ENCODE measurements around the gene SPEN. TPM values are rescaled to one million over a fixed set of nuclear protein-coding genes. Genes with fewer than 3 reads are reported as not detected.

SPEN gene
- total and polyA plus RNA-seq, 12 donors = 16.4 to 51.2 (median 30.7) TPM

DNA sequence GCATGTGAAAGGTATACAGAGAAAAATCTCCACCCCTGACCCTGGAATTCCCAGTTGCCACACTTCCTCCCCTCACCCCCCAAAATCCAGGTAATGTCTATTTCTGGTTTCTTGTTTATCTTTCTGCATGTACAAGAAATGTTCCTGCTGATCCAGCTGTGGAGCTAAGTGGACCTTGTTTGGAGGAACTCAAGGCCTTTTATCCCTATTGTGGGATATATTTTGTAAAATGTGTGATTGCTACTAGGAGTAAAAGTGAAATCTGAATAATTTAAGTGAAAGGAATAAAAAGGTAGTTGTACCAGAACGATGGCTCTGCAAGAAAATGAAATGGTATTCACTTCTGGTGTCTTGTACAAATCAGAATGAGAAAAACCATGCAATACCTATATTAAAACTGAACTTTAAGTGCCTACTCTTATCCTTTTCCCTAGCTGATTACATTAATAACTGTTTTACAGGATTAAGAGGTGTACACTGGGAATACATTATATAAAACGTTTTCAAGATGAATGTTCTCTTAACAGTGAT is 3.0 kb downstream of the SPEN start:
- Histone ChIP-seq H3K9me3 (replicated peaks in 1 of 3) (no peaks in the 10 kb centered on the region), H3K27ac (peak overlapping the region in 2 of 5 donors; percentile 97 to 98), H3K27me3 (no peaks in the 10 kb centered on the region), H3K4me1 (replicated peaks in 1 of 2) (peaks cover 24 to 53% of the 10 kb centered on the region in 2 donors), H3K4me3 (peak overlapping the region in 1 of 4 donors; percentile 96), H3K36me3 (replicated peaks in 1 of 2) (no peaks in the 10 kb centered on the region)
- TF ChIP-seq POLR2A (IDR thresholded peaks at IDR 0.05) = no peak
- TF ChIP-seq, protein P1, sequence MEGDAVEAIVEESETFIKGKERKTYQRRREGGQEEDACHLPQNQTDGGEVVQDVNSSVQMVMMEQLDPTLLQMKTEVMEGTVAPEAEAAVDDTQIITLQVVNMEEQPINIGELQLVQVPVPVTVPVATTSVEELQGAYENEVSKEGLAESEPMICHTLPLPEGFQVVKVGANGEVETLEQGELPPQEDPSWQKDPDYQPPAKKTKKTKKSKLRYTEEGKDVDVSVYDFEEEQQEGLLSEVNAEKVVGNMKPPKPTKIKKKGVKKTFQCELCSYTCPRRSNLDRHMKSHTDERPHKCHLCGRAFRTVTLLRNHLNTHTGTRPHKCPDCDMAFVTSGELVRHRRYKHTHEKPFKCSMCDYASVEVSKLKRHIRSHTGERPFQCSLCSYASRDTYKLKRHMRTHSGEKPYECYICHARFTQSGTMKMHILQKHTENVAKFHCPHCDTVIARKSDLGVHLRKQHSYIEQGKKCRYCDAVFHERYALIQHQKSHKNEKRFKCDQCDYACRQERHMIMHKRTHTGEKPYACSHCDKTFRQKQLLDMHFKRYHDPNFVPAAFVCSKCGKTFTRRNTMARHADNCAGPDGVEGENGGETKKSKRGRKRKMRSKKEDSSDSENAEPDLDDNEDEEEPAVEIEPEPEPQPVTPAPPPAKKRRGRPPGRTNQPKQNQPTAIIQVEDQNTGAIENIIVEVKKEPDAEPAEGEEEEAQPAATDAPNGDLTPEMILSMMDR (IDR thresholded peaks at IDR 0.05) = no peak
- intact Hi-C loops (cut with DNase I) = no loop called here
- WGBS, 4 donors = 6 to 17% (median 12%) methylated on average over 2 of the region's 2 CpGs
- peak in 2 of 7 donors; percentile 11 to 16 for DNase-seq

DNA sequence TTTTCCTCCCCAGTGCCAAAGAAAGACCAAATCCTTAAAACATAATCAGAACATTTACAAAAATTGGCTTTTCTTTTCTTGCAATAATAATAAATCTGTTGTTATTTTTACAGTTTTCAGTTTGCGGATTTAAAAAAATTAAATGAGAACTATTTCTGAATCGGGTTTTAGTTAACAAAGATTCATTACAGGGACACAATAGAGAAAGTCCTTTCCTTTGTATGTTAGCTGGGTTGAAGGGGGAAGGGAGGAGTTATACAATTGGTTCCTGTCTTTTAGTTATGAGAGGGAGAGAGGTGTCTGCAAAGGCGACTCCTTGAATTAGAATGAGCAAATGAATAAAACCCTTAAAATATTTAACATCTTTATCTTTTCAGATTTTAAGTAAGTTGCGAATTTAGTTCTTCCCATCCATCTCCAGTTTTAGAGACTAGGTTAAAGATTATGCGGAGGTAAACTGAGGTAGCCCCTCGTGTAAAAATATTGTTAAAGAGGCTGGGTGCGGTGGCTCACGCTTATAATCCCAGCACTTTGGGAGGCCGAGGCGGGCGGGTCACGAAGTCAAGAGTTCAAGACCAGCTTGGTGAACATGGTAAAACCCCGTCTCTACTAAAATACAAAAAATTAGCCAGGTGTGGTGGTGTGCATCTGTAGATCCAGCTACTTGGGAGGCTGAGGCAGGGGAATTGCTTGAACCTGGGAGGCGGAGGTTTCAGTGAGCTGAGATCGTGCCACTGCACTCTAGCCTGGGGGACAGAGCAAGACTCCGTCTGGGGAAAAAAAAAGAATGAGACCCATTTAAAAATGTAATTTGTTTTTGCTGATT is 3.9 kb downstream of the SPEN start:
- no peaks in the 10 kb centered on the region for H3K27me3 ChIP-seq
- peak in 2 of 7 donors; percentile 11 to 16 for DNase-seq
- peak overlapping the region in 3 of 5 donors; percentile 30 to 98 (median 97) for H3K27ac ChIP-seq
- no peak overlapping the region for H3K4me3 ChIP-seq
- H3K4me1 ChIP-seq (replicated peaks in 1 of 2) = peaks cover 32 to 54% of the 10 kb centered on the region in 2 donors
- TF ChIP-seq POLR2A (IDR thresholded peaks at IDR 0.05) = no peak
- TF ChIP-seq, protein P1 (IDR thresholded peaks at IDR 0.05) = no peak
- no peaks in the 10 kb centered on the region for H3K36me3 ChIP-seq (replicated peaks in 1 of 2)
- 65 to 66% (median 65%) methylated on average over 16 of the region's 16 CpGs for WGBS, 4 donors
- H3K9me3 ChIP-seq (replicated peaks in 1 of 3) = no peaks in the 10 kb centered on the region
- intact Hi-C loops (cut with DNase I) = no loop called here

DNA sequence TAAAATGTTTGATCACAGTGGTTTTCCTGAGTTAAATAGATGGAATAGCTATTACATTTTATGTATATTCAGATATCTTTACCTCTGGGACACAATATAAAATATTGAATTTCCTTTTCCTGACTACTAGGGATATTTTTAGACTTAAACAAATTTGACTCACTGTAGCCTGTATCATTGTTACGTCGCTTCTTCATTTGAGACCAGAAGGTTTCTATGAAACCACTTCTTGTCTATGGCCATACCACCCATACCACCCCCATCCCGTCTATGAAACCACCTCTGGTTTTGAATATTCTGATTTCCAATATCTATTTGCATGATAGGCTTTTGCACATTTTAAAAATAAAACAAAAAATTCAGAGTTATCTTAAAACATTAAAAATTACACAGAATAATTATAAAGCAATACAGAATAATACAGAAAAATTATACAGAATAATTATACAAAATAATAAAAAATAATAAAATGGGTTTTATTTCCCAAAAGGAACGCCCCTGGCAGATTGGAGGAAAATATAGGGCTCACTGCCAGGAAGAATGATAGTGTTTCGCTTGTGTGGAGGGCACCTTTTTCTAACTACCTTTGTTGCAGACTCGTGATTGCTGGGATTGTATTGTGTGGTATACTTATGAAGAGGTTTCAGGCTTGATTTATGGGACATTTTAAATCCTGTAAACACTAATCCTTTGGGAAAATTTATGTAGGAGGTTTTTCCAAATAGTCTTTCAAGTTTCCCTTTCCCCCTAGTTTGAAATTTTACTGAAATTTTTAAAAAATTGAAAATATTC is 4.7 kb downstream of the SPEN start:
- Histone ChIP-seq H3K9me3 (replicated peaks in 1 of 3) (no peaks in the 10 kb centered on the region), H3K27me3 (no peaks in the 10 kb centered on the region), H3K4me3 (no peak overlapping the region), H3K27ac (peak overlapping the region in 2 of 5 donors; percentile 30 to 97), H3K36me3 (replicated peaks in 1 of 2) (no peaks in the 10 kb centered on the region), H3K4me1 (replicated peaks in 1 of 2) (peaks cover 34 to 53% of the 10 kb centered on the region in 2 donors)
- WGBS, 4 donors = 38 to 50% (median 40%) methylated on average over 6 of the region's 6 CpGs
- DNase-seq = peak in 1 of 7 donors; percentile 3
- intact Hi-C loops (cut with DNase I) = no loop called here
- no peak for TF ChIP-seq POLR2A (IDR thresholded peaks at IDR 0.05)
- TF ChIP-seq, protein P1 (IDR thresholded peaks at IDR 0.05) = no peak

DNA sequence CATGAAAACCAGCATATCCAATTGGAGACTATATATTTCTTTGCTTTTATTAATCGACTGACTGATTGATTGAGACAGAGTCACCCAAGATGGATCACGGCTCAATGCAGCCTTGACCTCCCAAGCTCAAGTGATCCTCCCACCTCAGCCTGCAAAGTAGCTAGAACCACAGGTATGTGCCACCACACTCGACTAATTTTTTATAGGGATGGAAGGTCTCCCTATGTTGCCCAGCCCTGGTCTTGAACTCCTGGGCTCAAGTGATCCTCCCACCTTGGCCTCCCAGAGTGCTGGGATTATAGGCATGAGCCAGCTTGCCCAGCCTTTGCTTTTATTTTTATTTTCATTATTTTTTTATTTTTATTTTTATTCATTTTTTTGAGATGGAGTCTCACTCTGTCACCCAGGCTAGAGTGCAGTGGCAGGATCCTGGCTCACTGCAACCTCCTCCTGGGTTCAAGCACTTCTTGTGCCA is 5.4 kb downstream of the SPEN start:
- 52 to 64% (median 57%) methylated on average over 3 of the region's 3 CpGs for WGBS, 4 donors
- Histone ChIP-seq H3K9me3 (replicated peaks in 1 of 3) (no peaks in the 10 kb centered on the region), H3K4me3 (no peak overlapping the region), H3K27me3 (no peaks in the 10 kb centered on the region), H3K4me1 (replicated peaks in 1 of 2) (peaks cover 34 to 53% of the 10 kb centered on the region in 2 donors), H3K36me3 (replicated peaks in 1 of 2) (no peaks in the 10 kb centered on the region), H3K27ac (no peak overlapping the region)
- intact Hi-C loops (cut with DNase I) = no loop called here
- peak in 2 of 7 donors; percentile 7 to 11 for DNase-seq
- TF ChIP-seq, protein P1 (IDR thresholded peaks at IDR 0.05) = no peak
- TF ChIP-seq POLR2A (IDR thresholded peaks at IDR 0.05) = no peak
